HG03060 (cell line): Measurements from ENCODE around the gene B4GALNT1.
"Not testable (repeated sequence)": the region's sequence is repeated elsewhere in the genome, so short reads cannot be mapped to it uniquely, and the experiment has no call there.

Experiments
- ATAC-seq: cut with Tn5 transposase; IDR thresholded peaks from one replicate; pipeline ENCODE4 v1.9.1; 2021; ENCODE audit warnings: low read depth, moderate number of reproducible peaks; ENCODE audit not compliant: unreplicated experiment

Gene B4GALNT1

DNA sequence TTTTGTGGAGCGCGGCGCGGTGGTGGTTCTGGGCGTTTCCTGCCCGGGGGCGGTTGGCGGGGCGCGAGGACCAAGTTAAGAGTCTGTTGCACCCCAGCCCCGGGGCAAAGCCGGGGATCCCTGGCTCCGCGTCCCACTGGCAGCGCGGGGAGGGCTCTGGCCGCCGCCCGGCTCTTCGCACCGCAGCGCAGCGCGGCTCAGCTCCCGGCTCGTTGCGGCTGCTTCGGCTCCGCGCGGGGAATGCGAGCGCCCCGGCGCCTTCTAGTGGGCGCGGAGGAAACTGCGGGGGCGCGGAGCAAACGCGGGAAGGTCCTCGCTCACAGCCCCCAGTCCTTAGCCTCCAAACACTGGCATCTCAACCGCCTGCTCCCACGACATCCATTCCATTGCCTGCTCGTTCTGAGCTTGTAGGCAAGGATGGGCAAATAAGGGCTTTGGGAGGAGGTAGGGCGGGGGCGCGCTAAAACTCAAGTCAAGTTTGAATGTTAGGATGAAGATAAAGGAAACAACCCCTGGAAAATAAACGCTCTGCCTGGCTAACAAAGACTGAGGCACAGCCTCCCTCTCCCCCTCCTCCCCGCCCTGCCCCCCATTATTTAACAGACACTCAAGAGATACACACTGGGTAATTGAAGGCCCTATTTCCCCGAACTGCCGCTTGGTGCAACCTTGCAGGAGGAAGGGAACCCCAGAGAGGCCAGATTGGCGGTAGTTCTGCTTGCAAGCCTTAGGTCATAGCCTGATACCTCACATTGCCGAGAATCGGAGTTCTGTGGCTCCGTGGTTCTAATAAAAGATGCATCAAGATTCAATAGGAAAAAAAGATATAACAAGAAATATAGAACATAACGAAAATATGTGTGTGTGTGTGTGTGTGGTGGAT lies at the start of gene B4GALNT1:
Gene B4GALNT1 (minus strand): TSS at position 244 of the 883 bp plus-strand sequence. CDS start 1,069 bp downstream, outside the sequence.
- ATAC-seq, result no peak

DNA sequence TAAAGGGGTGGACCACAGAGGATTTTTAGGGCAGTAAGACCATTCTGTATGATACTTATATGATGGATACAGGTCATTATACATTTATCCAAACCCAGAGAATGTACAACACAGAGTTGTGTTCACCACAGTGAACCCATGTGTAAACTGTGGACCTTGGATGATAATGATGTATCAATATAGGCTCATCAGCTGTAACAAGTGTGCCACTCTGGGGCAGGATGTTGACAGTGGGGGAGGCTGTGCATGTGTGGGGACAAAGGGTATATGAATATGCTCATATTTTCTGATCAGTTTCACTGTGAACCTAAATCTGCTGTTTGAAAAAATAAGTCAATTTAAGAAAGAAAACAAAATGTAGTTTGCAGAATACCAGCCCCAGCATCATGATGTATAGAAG lies 46.7 kb upstream of the B4GALNT1 start:
- ATAC-seq, result no peak

DNA sequence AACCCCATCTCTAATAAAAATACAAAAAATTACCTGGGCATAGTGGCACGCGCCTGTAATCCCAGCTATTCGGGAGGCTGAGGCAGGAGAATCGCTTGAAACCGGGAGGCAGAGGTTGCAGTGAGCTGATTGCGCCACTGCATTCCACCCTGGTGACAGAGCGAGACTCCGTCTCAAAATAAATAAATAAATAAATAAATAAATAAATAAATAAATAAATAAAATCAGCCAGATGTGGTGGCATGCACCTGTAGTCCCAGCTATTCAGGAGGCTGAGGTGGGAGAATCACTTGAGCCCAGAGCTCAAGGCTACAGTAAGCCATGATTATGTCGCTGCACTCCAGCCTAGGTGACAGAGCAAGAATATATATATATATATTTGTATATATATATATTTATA lies 44.9 kb upstream of the B4GALNT1 start:
- ATAC-seq, result not testable (repeated sequence)

DNA sequence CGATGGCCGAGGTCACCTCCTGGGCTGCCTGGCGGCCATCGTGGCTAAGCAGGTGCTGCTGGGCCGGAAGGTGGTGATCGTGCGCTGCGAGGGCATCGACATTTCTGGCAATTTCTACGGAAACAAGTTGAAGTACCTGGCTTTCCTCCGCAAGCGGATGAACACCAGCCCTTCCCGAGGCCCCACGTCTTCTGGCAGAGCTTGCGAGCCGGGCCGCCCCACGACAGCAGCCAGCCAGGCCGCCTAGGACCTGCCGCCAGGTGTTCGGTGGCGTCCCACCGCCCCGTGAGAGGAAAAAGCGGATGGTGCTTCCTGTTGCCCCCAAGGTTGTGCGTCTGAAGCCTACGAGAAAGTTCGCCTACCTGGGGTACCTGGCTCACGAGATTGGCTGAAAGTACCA lies 41.7 kb upstream of the B4GALNT1 start:
- no peak for ATAC-seq

DNA sequence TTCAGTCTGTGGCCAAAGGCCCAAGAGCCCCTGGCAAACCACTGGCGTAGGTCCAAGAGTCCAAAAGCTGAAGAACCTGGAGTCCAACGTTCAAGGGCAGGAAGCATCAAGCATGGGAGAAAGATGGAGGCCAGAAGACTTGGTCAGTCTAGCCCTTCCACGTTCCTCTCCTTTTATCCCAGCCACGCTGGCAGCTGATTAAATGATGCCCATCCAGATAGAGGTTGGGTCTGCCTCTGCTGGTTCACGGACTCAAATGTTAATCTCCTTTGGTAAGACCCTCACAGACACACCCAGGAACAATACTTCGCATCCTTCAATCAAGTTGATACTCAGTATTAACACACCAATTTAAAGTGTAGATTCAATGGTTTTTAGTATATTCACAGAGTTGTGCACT lies 39.8 kb upstream of the B4GALNT1 start:
- ATAC-seq, result no peak

DNA sequence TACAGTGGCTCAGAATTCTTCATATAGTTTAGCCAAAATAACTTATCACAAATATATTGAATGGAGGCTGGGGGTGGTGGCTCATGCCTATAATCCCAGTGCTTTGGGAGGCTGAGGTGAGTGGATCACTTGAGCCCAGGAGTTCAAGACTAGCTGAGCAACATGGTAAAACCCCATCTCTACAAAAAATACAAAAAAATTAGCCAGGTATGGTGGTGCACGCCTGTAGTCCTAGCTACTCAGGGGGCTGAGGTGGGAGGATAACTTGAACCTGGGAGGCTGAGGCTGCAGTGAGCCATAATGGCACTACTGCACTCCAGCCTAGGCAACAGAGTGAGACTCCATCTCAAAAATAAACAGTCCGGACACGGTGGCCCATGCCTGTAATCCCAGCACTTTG lies 38.8 kb upstream of the B4GALNT1 start:
- not testable (repeated sequence) for ATAC-seq

DNA sequence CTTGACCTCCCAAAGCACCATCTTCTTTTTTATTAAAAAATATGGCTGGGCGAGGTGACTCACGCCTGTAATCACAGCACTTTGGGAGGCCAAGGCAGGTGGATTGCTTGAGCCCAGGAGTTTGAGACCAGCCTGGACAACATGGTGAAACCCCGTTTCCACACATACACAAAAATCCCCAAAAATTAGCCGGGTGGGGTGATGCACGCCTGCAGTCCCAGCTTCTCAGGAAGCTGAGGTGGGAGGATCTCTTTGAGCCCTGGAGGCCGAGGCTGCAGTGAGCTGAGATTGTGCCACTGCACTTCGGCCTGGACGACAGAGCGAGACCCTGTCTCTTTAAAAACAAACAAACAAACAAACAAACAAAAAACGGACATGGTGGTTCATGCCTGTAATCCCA lies 36.7 kb upstream of the B4GALNT1 start:
- ATAC-seq, result not testable (repeated sequence)

DNA sequence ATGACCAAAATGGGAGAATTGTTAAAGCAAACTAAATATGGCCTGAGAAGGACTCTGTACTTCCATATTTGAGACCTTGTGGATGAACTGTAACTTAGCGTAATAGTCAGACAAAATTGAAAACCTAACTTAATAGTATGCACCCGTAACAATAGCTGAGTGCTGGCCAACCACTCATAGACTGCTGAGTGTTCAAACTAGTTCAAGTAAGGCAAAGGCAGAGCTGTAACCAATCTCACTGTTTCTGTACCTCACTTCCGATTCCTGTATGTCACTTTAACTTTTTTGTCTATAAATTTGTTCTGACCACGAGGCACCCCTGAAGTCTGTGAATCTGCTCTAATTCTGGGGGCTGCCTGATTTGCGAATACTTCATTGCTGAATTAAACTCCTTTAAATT lies 33.9 kb upstream of the B4GALNT1 start:
- ATAC-seq, result no peak

DNA sequence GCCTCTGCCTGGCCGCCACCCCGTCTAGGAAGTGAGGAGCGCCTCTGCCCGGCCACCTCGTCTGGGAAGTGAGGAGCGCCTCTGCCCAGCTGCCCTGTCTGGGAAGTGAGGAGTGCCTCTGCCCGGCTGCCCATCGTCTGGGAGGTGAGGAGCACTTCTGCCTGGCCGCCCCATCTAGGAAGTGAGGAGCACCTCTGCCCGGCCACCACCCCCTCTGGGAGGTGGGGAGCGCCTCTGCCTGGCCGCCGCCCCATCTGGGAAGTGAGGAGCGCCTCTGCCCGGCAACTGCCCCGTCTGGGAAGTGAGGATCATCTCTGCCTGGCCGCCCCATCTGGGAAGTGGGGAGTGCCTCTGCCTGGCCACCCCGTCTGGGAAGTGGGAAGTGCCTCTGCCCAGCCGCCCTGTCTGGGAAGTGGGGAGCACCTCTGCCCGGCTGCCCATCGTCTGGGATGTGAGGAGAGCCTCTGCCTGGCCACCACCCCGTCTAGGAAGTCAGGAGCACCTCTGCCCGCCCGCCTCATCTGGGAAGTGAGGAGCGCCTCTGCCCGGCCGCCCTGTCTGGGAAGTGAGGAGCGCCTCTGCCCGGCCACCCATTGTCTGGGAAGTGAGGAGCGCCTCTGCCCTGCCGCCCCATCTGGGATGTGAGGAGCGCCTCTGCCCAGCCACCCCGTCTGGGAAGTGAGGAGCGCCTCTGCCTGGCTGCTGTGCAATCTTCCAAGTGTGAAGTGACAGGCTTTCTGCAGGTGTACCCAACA lies 32.2 kb upstream of the B4GALNT1 start:
- ATAC-seq, result not testable (repeated sequence)

DNA sequence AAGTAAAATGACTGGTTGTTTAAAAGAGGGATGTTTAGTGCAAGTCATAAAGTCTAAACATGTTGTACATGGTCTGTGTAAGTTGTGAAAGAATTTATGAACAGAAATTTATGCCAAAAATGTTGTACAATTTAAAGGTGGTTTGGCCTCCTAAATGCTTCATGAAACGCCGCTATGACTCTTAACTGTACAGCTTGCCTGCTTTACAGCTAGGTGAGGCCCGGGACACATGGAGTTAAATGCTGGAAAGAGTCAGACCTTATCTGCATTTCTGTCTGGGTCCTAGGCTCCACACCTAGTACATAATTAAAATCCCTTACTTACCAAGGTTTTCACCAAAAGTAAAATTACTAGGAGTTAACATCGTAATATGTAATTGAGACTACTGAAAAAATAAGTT lies 28.4 kb upstream of the B4GALNT1 start:
- no peak for ATAC-seq

DNA sequence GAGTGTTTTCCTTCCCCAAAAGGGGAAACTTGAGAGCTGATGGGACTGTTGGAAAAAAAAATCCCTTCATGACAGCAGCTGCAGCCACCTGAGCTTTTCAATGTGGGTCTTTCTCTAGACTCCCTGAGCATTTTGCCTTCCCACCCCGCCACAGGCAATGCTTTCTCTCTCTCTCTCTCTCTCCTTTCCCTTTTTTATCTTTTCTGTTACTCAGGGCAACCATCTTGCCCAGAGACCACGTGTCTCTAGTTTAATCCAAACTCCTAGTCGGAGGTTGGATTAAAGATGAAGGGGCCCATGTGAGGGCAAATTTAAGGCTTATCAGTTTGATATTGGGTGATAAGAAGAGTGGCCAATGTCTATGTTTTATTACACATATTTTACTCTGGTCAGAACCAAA lies 25.9 kb upstream of the B4GALNT1 start:
- no peak for ATAC-seq

DNA sequence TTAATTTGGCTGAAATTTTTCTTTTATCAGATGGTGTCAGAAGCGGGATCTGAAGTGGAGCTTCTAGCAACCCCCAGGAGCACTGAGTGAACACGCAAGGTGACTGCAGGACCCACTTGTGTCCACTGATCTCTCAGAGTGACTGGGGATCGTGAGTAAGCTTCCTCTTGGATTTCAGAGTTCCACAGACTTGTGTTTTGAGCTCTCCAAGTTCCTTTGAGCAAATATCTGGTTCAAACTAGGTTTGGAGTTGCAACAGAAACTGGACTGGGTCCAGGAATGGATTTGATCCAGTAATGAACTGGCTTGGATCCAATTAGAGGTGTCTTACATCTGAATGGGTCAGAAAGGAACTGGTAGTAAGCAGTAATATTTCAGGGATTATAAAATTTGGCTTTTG lies 24.7 kb upstream of the B4GALNT1 start:
- ATAC-seq, result no peak

DNA sequence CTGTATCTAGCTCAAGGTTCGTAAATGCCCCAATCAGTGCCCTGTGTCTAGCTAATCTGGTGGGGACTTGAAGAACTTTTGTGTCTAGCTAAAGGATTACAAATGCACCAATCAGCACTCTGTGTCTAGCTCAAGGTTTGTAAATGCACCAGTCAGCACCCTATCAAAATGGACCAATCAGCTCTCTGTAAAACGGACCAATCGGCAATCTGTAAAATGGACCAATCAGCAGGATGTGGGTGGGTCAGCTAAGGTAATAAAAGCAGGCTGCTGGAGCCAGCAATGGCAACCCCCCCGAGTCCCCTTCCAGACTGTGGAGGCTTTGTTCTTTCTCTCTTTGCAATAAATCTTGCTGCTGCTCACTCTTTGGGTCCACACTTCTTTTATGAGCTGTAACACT lies 23.4 kb upstream of the B4GALNT1 start:
- not testable (repeated sequence) for ATAC-seq

DNA sequence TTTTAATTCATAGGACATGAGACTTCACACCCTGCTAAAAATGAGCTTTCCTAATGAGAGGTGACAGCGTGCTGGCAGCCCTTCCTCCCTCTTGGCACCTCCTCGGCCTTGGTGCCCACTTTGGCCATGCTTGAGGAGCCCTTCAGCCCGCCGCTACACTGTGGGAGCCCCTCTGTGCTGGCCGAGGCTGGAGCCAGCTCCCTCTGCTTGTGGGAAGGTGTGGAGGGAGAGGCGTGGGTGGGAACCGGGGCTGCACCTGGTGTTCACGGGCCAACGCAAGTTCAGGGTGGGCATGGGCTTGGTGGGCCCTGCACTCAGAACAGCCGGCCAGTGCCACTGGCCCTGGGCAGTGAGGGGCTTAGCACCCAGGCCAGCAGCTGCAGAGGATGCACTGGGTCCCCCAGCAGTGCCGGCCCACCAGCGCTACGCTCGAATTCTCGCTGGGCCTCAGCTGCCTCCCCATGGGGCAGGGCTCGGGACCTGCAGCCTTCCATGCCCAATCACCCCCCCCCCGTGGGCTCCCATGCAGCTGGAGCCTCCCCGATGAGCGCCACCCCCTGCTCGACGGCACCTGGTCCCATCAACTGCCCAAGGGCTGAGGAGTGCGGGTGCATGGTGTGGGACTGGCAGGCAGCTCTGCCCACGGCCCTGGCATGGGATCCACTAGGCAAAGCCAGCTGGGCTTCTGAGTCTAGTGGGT lies 22.7 kb upstream of the B4GALNT1 start:
- ATAC-seq, result no peak

DNA sequence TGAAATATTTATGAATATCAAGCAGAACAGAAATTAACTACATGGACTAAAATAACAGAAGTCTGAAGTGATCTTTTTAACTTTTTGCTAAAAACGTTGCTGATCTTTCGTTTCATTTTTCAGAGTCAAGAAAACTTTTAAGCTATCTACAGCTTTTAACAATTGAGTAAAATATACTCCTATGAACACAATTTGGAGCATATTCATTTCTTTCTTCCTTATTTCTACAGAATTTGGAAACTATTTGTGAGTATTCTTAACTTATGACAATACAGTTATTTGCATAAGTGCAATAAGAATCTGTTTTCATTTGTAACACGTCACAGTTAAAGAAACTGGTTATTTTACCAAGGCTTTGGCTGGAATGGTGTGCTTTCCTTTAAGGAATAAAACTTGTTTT lies 21.0 kb upstream of the B4GALNT1 start:
- no peak for ATAC-seq

DNA sequence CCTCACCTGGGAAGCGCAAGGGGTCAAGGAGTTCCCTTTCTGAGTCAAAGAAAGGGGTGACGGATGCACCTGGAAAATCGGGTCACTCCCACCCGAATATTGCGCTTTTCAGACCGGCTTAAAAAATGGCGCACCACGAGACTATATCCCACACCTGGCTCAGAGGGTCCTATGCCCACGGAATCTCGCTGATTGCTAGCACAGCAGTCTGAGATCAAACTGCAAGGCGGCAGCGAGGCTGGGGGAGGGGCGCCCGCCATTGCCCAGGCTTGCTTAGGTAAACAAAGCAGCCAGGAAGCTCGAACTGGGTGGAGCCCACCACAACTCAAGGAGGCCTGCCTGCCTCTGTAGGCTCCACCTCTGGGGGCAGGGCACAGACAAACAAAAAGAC lies 13.7 kb upstream of the B4GALNT1 start:
- not testable (repeated sequence) for ATAC-seq

DNA sequence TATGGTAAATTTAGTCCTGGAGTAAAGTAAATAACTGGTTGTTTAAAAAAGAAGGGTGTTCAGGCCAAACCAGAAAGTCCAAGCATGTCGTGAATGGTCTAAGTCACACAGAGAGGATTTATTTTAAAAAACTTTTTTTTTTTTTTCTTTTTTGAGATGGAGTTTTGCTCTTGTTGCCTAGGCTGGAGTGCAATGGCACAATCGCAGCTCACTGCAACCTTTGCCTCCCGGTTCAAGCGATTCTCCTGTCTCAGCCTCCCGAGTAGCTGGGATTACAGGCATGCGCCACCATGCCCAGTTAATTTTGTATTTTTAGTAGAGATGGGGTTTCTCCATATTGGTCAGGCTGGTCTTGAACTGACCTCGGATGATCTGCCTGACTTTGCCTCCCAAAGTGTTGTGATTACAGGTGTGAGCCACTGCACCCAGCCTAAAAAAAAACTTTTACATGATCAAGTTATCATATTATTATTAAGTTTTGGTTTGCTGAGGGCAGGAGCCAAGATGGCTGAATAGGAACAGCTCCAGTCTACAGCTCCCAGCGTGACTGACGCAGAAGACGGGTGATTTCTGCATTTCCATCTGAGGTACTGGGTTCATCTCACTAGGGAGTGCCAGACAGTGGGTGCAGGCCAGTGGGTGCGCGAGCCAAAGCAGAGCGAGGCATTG lies 13.1 kb upstream of the B4GALNT1 start:
- not testable (repeated sequence) for ATAC-seq

DNA sequence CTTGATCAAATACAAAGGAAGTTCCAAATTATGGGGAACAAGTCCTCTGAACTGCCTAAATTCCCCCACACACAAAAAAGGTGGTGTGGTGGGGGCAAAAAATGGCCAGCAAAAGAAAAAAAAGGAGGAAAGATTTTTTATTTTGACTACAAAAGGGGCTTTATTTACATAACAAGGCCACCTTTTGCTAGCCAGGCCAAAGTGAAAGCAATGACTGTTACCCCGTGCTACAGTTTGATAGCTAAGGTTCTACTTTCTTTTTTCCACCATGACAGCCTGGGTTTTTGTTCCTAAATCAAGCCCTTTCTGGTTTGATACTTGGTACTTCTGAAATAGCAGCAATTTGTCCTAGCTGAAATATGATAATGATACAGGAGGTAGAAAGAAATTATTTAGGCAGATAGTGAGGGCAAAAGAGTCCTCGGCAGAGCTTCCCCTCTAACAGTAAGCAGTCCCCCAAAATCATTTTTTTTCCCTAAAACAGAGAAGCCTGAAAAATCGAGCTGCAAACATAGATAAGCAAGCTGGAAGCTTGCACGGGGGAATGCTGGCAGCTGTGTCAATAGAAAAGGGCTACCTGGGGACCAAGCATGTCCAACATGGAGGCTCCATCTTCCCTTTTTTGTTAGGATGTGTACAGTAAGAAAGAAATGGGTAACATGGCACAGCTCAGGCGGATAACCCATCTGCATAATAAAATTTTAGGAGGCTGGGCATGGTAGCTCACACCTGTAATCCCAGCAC lies 8.9 kb upstream of the B4GALNT1 start:
- ATAC-seq, result no peak

DNA sequence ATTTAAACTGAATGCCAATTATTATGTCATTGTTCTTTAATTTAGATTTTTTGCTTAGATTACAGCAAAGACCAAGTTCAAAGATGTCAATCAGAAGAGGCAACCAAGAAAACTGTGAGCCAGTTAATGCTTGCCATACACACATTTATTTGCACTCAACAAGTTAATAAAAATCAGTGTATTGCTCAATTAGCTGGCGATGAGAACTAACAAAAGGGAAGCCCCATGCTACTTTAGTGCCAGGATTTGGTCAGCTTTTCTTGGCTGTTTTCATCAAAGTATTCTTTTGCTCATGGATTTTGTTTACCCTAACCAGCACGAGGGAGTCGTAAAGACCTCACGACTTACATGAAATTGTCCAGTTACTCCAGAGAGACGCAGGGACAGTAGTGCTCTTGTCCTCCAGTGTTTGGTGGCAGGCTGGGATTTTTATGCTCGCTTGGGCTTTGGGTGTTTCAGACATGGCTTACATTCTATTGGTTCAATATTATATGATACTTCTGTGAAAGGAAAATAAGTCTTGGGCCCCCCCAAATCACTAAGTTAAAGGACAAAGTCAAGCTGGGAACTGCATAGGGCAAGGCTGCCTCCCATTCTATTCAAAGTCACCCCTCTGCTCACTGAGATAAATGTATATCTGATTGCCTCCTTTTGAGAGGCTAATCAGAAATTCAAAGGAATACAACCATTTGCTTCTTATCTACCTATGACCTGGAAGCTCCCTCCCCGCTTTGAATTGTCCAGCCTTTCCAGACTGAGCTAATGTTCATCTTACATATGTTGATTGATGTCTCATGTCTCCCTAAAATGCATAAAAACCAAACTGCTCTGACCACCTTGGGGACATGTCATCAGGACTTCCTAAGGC lies 7.4 kb upstream of the B4GALNT1 start:
- no peak for ATAC-seq
